Activated naive CD4-positive, alpha-beta T cell treated with anti-CD3 and anti-CD28 coated beads for 36 hours (primary cell): ENCODE results near the gene WDR70. TPM values are rescaled to one million over a fixed set of nuclear protein-coding genes. Genes with fewer than 3 reads are reported as not detected.
"Not testable (repeated sequence)": the region's sequence is repeated elsewhere in the genome, so short reads cannot be mapped to it uniquely, and the experiment has no call there.

Source experiments
- CTCF ChIA-PET: fragments of 350-600 bp; sonication (Branson Sonifier 250); formaldehyde crosslinking; loops from one replicate; lab custom pipeline; 2021; ENCODE audit warnings: antibody characterized with exemption; lab: Charles Lee
- DNase-seq: peaks from one replicate; pipeline ENCODE4 v3.0.0-alpha.2; 2020
- H3K27ac Mint-ChIP-seq: one replicate; pipeline ENCODE4 v1.8.0; 2021; ENCODE audit warnings: mild to moderate bottlenecking, mixed read lengths
- H3K27me3 Mint-ChIP-seq: one replicate; pipeline ENCODE4 v1.8.0; 2021; ENCODE audit warnings: low read depth, mixed read lengths
- H3K36me3 Mint-ChIP-seq: one replicate; pipeline ENCODE4 v1.8.0; 2021; ENCODE audit warnings: low read depth, mixed read lengths
- H3K4me1 Mint-ChIP-seq: one replicate; pipeline ENCODE4 v1.8.0; 2021; ENCODE audit warnings: low read depth, mixed read lengths
- H3K4me3 Mint-ChIP-seq: one replicate; pipeline ENCODE4 v1.8.0; 2021; ENCODE audit warnings: mild to moderate bottlenecking, moderate library complexity, mixed read lengths
- H3K9me3 Mint-ChIP-seq: one replicate; pipeline ENCODE4 v1.8.0; 2021; ENCODE audit warnings: mixed read lengths
- intact Hi-C: fragments of 100-400 bp; cut with micrococcal nuclease; formaldehyde crosslinking; loops from one replicate; pipeline ENCODE4 v1.15.1; 2023
- total RNA-seq, 2 experiments: library from RNA; stranded (reverse); gene quantifications; one replicate each; pipeline ENCODE4 v1.2.3, GENCODE V29; 2021

Gene WDR70
- total RNA-seq, 2 experiments from 2014 or later = 37.4 to 39.0 TPM

DNA sequence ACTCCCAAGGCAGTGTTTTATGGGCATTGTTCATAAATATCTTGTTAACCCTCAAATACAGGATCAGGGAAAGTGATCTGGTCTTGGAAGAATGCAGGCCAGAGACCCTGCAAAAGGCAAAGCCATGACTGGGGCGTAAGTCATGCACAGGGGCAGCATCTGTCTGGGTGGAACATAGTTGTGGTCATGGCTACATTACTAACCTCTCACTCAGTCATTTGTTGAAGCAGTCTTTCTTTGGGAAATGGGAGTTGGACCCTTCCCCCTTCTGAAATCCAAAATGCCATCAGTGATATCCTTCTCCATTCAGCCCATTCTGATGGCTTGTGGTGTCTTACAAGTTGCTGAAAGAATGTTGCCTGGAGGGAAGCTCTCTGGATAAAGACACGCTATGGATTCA, 392.6 kb downstream of the WDR70 start:
- Mint-ChIP-seq H3K4me1 (no peaks in the 10 kb centered on the region), H3K36me3 (no peaks in the 10 kb centered on the region), H3K4me3 (no peak overlapping the region), H3K27me3 (peaks cover 3% of the 10 kb centered on the region), H3K9me3 (peaks cover 9% of the 10 kb centered on the region), H3K27ac (no peak overlapping the region)
- CTCF ChIA-PET = no interaction called here
- intact Hi-C loops = no loop called here
- no peak for DNase-seq

- CTCF ChIA-PET = no interaction called here
- no peak overlapping the region for H3K27ac Mint-ChIP-seq
Measured at GRCh38 chr5:37772255-37772654, 393.1 kb downstream of the WDR70 start.

GRCh38 chr5:37773809-37774208, 394.7 kb downstream of the WDR70 start:
- intact Hi-C loops = no loop called here
- CTCF ChIA-PET = interaction anchor here (0.9 to 1.0 kb wide), 2 partner anchors 161 to 361 kb away, joined by 4 read pairs; no protein-coding TSS in a partner anchor

More at GRCh38 chr5:37772255-37772654, 393.1 kb downstream of the WDR70 start:
- H3K4me3 Mint-ChIP-seq = no peak overlapping the region
- peaks cover 3% of the 10 kb centered on the region for H3K27me3 Mint-ChIP-seq
- peaks cover 9% of the 10 kb centered on the region for H3K9me3 Mint-ChIP-seq
- H3K36me3 Mint-ChIP-seq = no peaks in the 10 kb centered on the region
- intact Hi-C loops = no loop called here
- no peaks in the 10 kb centered on the region for H3K4me1 Mint-ChIP-seq
- DNase-seq = no peak

GRCh38 chr5:37774912-37775483, 395.9 kb downstream of the WDR70 start:
- H3K36me3 Mint-ChIP-seq = no peaks in the 10 kb centered on the region
- no peak overlapping the region for H3K27ac Mint-ChIP-seq
- peaks cover 3% of the 10 kb centered on the region for H3K27me3 Mint-ChIP-seq
- CTCF ChIA-PET = interaction anchor here (0.7 to 1.4 kb wide), 12 partner anchors 12 to 410 kb away, joined by 3 to 7 read pairs (median 3); no protein-coding TSS in a partner anchor
- DNase-seq = peak; percentile 45
- intact Hi-C loops = no loop called here
- H3K4me1 Mint-ChIP-seq = no peaks in the 10 kb centered on the region
- no peak overlapping the region for H3K4me3 Mint-ChIP-seq
- H3K9me3 Mint-ChIP-seq = peaks cover 9% of the 10 kb centered on the region

More at GRCh38 chr5:37773809-37774208, 394.7 kb downstream of the WDR70 start:
- Mint-ChIP-seq H3K9me3 (peaks cover 9% of the 10 kb centered on the region), H3K4me1 (no peaks in the 10 kb centered on the region), H3K36me3 (no peaks in the 10 kb centered on the region), H3K27ac (no peak overlapping the region), H3K27me3 (peaks cover 3% of the 10 kb centered on the region), H3K4me3 (no peak overlapping the region)
- DNase-seq = no peak

GRCh38 chr5:37776826-37777225, 397.7 kb downstream of the WDR70 start:
- peaks cover 9% of the 10 kb centered on the region for H3K9me3 Mint-ChIP-seq
- no peak overlapping the region for H3K4me3 Mint-ChIP-seq
- H3K27me3 Mint-ChIP-seq = peaks cover 1% of the 10 kb centered on the region
- no peak for DNase-seq
- no peak overlapping the region for H3K27ac Mint-ChIP-seq
- no peaks in the 10 kb centered on the region for H3K4me1 Mint-ChIP-seq
- H3K36me3 Mint-ChIP-seq = no peaks in the 10 kb centered on the region
- intact Hi-C loops = no loop called here
- CTCF ChIA-PET = interaction anchor here (1.1 kb wide), 1 partner anchor 205 kb away, joined by 3 read pairs; no protein-coding TSS in a partner anchor

GRCh38 chr5:37777432-37778130, 398.5 kb downstream of the WDR70 start:
- H3K27ac Mint-ChIP-seq = no peak overlapping the region
- peaks cover 9% of the 10 kb centered on the region for H3K9me3 Mint-ChIP-seq
- CTCF ChIA-PET = no interaction called here
- H3K36me3 Mint-ChIP-seq = no peaks in the 10 kb centered on the region
- no peaks in the 10 kb centered on the region for H3K27me3 Mint-ChIP-seq
- no peaks in the 10 kb centered on the region for H3K4me1 Mint-ChIP-seq
- intact Hi-C loops = no loop called here
- no peak for DNase-seq
- H3K4me3 Mint-ChIP-seq = no peak overlapping the region

DNA sequence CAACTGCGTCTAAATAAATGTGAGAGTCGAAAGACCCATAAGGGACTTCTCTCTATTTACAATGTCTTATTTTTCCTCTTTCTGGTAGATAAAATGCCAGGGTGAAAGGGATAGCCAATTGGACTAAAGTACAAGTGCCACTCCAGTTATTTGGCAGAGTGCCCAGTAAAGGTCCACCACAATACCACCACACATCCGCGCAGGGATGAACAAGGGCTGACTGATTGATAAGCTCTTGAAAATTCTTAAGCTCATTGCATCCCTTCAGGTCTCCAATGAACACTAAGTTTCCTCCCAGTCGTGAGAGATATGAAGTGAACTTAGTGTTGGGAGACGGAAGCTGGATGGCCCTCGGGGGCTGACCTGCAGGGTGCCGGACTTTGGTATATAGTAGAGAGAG, 402.3 kb downstream of the WDR70 start:
- H3K4me1 Mint-ChIP-seq, H3K9me3 Mint-ChIP-seq, H3K36me3 Mint-ChIP-seq, H3K27me3 Mint-ChIP-seq, H3K4me3 Mint-ChIP-seq, H3K27ac Mint-ChIP-seq, intact Hi-C loops, DNase-seq: not testable (repeated sequence)
- CTCF ChIA-PET = interaction anchor here (0.6 to 0.7 kb wide), 2 partner anchors 130 to 639 kb away, joined by 3 to 4 read pairs; no protein-coding TSS in a partner anchor

DNA sequence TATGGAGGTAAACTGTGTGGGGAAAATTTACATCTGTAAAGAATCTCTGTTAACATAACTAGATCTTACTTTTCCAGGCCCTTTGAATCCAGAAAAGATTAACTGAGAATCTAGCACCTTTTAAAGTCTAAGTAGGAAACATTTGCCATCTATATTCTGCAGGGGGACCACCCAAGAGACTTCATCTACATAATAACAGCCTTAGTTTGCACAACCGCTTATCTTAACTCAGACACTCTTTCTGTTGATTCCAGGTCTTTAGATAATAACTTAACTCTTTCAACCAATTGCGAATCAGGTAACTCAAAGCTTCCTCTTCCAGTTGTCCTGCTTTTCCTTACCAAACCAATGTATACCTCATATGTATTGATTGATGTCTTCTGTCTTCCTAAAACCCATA, 407.3 kb downstream of the WDR70 start:
- Mint-ChIP-seq H3K9me3 (no peaks in the 10 kb centered on the region), H3K4me1 (no peaks in the 10 kb centered on the region), H3K27ac (no peak overlapping the region), H3K36me3 (no peaks in the 10 kb centered on the region), H3K4me3 (no peak overlapping the region), H3K27me3 (peaks cover 13% of the 10 kb centered on the region)
- intact Hi-C loops = no loop called here
- no peak for DNase-seq
- CTCF ChIA-PET = interaction anchor here (0.6 kb wide), 1 partner anchor 12 kb away, joined by 3 read pairs; no protein-coding TSS in a partner anchor

DNA sequence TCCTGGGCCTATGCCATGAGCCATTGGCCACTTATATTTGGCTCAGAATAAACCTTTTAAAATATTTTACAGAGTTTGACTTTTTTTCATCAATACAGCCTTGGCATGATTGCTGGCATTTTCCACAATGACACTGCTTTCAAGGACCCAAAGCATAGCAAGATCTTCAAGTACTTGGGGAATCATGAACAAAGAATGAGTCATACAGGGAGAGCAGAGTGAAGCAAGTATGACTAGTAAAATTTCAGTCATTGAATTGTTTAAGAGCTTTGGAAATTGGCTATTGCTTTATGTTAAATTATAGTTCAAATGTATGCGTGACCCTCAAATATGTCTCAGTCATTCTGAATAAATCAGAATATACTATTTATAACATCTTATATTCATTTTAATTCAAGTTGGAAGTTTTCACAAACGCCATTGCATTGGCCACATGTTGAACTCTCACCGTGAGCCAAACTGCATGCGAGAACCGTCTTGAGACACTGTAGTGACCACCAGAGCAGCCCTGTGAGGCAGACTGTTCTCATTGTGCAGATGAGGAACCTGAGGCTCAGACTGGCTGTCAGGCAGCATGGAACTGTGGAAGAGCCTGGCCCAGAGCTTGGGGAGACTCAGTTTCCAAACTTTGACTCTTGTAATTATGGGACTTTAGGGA, 407.9 kb downstream of the WDR70 start:
- Mint-ChIP-seq H3K9me3 (peaks cover 5% of the 10 kb centered on the region), H3K27me3 (peaks cover 13% of the 10 kb centered on the region), H3K4me3 (no peak overlapping the region), H3K36me3 (no peaks in the 10 kb centered on the region), H3K27ac (no peak overlapping the region), H3K4me1 (no peaks in the 10 kb centered on the region)
- DNase-seq = no peak
- intact Hi-C loops = no loop called here
- CTCF ChIA-PET = interaction anchor here (0.9 kb wide), 1 partner anchor 374 kb away, joined by 3 read pairs; no protein-coding TSS in a partner anchor

DNA sequence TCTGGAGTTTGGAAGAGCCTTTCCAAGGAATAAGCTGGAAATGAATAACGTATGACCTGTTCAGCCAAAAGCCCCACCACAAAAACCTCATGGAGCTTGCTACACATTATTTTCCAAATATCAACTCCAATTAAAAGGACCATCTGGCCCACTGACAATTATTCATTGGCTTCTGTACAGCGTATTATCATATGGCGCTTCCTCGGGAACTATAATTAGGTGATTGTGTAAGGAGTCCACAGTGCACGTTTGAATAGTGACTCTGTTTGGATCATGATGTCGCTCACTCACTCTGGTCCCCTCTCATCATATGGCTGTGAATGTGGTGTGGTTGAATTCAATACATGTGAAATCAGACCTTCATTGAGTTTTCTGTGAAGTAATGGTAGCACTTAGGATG, 408.6 kb downstream of the WDR70 start:
- CTCF ChIA-PET = interaction anchor here (0.9 kb wide), 1 partner anchor 374 kb away, joined by 3 read pairs; no protein-coding TSS in a partner anchor
- DNase-seq = no peak
- H3K4me1 Mint-ChIP-seq = no peaks in the 10 kb centered on the region
- H3K27me3 Mint-ChIP-seq = peaks cover 13% of the 10 kb centered on the region
- H3K9me3 Mint-ChIP-seq = peaks cover 5% of the 10 kb centered on the region
- intact Hi-C loops = no loop called here
- H3K36me3 Mint-ChIP-seq = no peaks in the 10 kb centered on the region
- H3K27ac Mint-ChIP-seq = no peak overlapping the region
- H3K4me3 Mint-ChIP-seq = no peak overlapping the region

- peaks cover 3% of the 10 kb centered on the region for H3K36me3 Mint-ChIP-seq
- CTCF ChIA-PET = no interaction called here
- no peak for DNase-seq
- no peak overlapping the region for H3K27ac Mint-ChIP-seq
- H3K27me3 Mint-ChIP-seq = peaks cover 15% of the 10 kb centered on the region
- H3K4me1 Mint-ChIP-seq = no peaks in the 10 kb centered on the region
- no peak overlapping the region for H3K4me3 Mint-ChIP-seq
- peaks cover 11% of the 10 kb centered on the region for H3K9me3 Mint-ChIP-seq
- intact Hi-C loops = no loop called here
Measured at GRCh38 chr5:37789991-37790390, 410.9 kb downstream of the WDR70 start.

- Mint-ChIP-seq H3K27me3 (peaks cover 14% of the 10 kb centered on the region), H3K36me3 (peaks cover 3% of the 10 kb centered on the region), H3K4me3 (no peak overlapping the region), H3K9me3 (peaks cover 14% of the 10 kb centered on the region), H3K27ac (no peak overlapping the region), H3K4me1 (no peaks in the 10 kb centered on the region)
- CTCF ChIA-PET = interaction anchor here (1.2 kb wide), 1 partner anchor 17 kb away, joined by 3 read pairs; no protein-coding TSS in a partner anchor
- intact Hi-C loops = no loop called here
- DNase-seq = no peak
Measured at GRCh38 chr5:37791321-37791720, 412.2 kb downstream of the WDR70 start.
